ENCODE data around the gene RTN1.

The RTN1 gene

DNA sequence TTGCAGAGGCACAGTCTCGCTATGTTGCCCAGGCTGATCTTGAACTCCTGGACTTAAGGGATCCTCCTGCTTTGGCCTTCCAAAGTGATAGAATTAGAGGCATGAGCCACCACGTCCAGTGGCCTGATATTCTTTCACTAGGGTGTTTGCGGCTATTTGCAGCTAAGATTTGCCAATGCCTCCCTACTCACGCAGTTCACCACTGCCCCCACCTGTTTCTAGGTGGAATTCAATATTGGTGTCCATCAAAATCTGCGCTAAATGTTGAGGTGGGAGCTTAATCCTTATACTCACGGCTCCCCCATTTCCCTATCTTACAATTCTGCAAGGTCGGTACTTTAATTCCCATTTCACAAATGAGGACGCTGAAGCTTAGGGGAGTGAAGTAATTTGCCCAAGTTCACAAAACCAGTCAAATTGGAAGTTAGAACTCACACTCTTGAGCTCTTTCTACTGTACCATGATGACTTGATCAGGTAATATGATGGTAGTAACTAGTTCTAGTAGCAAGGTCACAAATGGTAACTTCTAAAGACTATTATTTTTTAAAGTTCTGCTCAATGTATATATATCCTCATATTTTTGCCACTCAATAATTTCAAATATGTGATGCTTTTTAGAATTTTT lies 27.3 kb upstream of the RTN1 start:
- Histone ChIP-seq H3K4me3 (ENCODE audit: low read length) (no peak overlapping the region), H3K27ac (ENCODE audit: low read length) (no peak overlapping the region), H3K9me3 (replicated peaks; ENCODE audit: insufficient read depth, low read length) (no peaks in the 10 kb centered on the region), H3K36me3 (replicated peaks; ENCODE audit: insufficient read depth, low read length) (no peaks in the 10 kb centered on the region), H3K9ac (ENCODE audit: low read length) (no peak overlapping the region), H3K4me2 (ENCODE audit: low read depth, low read length) (no peak overlapping the region), H3K9me2 (replicated peaks; ENCODE audit: insufficient read depth, low read length) (no peaks in the 10 kb centered on the region), H4K20me1 (ENCODE audit: insufficient read depth, low read length) (no peaks in the 10 kb centered on the region), H3F3A (ENCODE audit: insufficient read depth, low read length) (no peaks in the 10 kb centered on the region), H2AFZ (ENCODE audit: low read length) (no peak overlapping the region), H3K79me2 (ENCODE audit: low read length) (no peaks in the 10 kb centered on the region), H3K27me3 (replicated peaks; ENCODE audit: insufficient read depth, low read length) (no peaks in the 10 kb centered on the region), H3K4me1 (ENCODE audit: low read length) (no peaks in the 10 kb centered on the region)
- DNase-seq, result no peak
- no peak for TF ChIP-seq EZH2 (optimal IDR thresholded peaks at IDR 0.05; ENCODE audit: low read depth, low read length)
- TF ChIP-seq, protein P1, sequence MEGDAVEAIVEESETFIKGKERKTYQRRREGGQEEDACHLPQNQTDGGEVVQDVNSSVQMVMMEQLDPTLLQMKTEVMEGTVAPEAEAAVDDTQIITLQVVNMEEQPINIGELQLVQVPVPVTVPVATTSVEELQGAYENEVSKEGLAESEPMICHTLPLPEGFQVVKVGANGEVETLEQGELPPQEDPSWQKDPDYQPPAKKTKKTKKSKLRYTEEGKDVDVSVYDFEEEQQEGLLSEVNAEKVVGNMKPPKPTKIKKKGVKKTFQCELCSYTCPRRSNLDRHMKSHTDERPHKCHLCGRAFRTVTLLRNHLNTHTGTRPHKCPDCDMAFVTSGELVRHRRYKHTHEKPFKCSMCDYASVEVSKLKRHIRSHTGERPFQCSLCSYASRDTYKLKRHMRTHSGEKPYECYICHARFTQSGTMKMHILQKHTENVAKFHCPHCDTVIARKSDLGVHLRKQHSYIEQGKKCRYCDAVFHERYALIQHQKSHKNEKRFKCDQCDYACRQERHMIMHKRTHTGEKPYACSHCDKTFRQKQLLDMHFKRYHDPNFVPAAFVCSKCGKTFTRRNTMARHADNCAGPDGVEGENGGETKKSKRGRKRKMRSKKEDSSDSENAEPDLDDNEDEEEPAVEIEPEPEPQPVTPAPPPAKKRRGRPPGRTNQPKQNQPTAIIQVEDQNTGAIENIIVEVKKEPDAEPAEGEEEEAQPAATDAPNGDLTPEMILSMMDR (IDR thresholded peaks at IDR 0.05; ENCODE audit: low read length), result peak; percentile 22; the same call in 1 of the 2 replicates

DNA sequence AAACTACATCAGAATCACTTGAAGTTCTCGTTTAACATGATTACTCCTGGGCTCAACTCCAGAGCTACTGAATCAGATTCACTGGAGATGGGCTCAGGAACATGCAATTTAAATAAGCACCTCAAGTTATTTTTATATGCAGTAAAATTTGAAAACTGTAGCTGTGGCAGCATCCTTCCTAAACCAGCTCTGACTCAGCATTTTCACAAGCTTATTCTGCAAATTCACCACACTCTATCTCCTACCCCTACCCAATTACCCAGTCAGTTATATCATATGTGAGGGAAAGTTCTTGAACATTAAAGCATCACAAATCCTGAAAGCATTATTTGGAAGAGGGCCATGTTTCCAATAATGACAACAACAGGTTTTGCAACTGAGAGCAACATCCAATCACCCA lies 25.1 kb upstream of the RTN1 start:
- H3K4me1 ChIP-seq (ENCODE audit: low read length), result no peaks in the 10 kb centered on the region
- H3K4me3 ChIP-seq (ENCODE audit: low read length), result no peak overlapping the region
- H3K79me2 ChIP-seq (ENCODE audit: low read length), result no peaks in the 10 kb centered on the region
- no peaks in the 10 kb centered on the region for H3K9me2 ChIP-seq (replicated peaks; ENCODE audit: insufficient read depth, low read length)
- no peaks in the 10 kb centered on the region for H3K36me3 ChIP-seq (replicated peaks; ENCODE audit: insufficient read depth, low read length)
- no peaks in the 10 kb centered on the region for H3F3A ChIP-seq (ENCODE audit: insufficient read depth, low read length)
- peak; percentile 9 for DNase-seq
- no peak overlapping the region for H3K27ac ChIP-seq (ENCODE audit: low read length)
- H3K9ac ChIP-seq (ENCODE audit: low read length), result no peak overlapping the region
- H2AFZ ChIP-seq (ENCODE audit: low read length), result no peak overlapping the region
- no peaks in the 10 kb centered on the region for H4K20me1 ChIP-seq (ENCODE audit: insufficient read depth, low read length)
- H3K27me3 ChIP-seq (replicated peaks; ENCODE audit: insufficient read depth, low read length), result no peaks in the 10 kb centered on the region
- H3K9me3 ChIP-seq (replicated peaks; ENCODE audit: insufficient read depth, low read length), result no peaks in the 10 kb centered on the region
- H3K4me2 ChIP-seq (ENCODE audit: low read depth, low read length), result no peak overlapping the region
- TF ChIP-seq EZH2phosphoT487 (IDR thresholded peaks at IDR 0.05; ENCODE audit: low read length) (no peak), EZH2 (optimal IDR thresholded peaks at IDR 0.05; ENCODE audit: low read depth, low read length) (no peak)
- TF ChIP-seq, protein P1 (IDR thresholded peaks at IDR 0.05; ENCODE audit: low read length), result no peak

DNA sequence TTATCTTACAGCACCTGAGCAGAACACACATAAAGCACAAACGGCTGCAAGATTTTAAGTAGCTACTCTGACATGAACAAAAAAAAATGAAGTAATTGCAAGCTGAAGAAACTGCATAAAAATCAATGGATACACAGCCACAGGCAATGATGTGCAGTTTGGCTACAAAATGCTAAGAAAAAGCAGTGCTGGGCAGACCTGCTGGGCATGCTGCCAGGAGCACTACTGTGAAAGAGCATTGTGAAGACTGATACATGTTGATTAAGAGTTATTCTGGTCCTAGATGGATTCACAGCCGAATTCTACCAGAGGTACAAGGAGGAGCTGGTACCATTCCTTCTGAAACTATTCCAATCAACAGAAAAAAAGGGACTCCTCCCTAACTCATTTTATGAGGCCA lies 20.1 kb upstream of the RTN1 start:
- no peak overlapping the region for H3K9ac ChIP-seq (ENCODE audit: low read length)
- no peaks in the 10 kb centered on the region for H3F3A ChIP-seq (ENCODE audit: insufficient read depth, low read length)
- no peaks in the 10 kb centered on the region for H3K4me1 ChIP-seq (ENCODE audit: low read length)
- DNase-seq, result no peak
- TF ChIP-seq EZH2 (optimal IDR thresholded peaks at IDR 0.05; ENCODE audit: low read depth, low read length) (no peak), EZH2phosphoT487 (IDR thresholded peaks at IDR 0.05; ENCODE audit: low read length) (no peak)
- TF ChIP-seq, protein P1 (IDR thresholded peaks at IDR 0.05; ENCODE audit: low read length), result no peak
- no peaks in the 10 kb centered on the region for H4K20me1 ChIP-seq (ENCODE audit: insufficient read depth, low read length)
- H3K27me3 ChIP-seq (replicated peaks; ENCODE audit: insufficient read depth, low read length), result no peaks in the 10 kb centered on the region
- H3K27ac ChIP-seq (ENCODE audit: low read length), result no peak overlapping the region
- H3K36me3 ChIP-seq (replicated peaks; ENCODE audit: insufficient read depth, low read length), result no peaks in the 10 kb centered on the region
- H3K4me3 ChIP-seq (ENCODE audit: low read length), result no peak overlapping the region
- no peak overlapping the region for H2AFZ ChIP-seq (ENCODE audit: low read length)
- no peaks in the 10 kb centered on the region for H3K9me3 ChIP-seq (replicated peaks; ENCODE audit: insufficient read depth, low read length)
- no peak overlapping the region for H3K4me2 ChIP-seq (ENCODE audit: low read depth, low read length)
- H3K79me2 ChIP-seq (ENCODE audit: low read length), result no peaks in the 10 kb centered on the region
- H3K9me2 ChIP-seq (replicated peaks; ENCODE audit: insufficient read depth, low read length), result no peaks in the 10 kb centered on the region

Measured in MM.1S (cell line).